Measurements from ENCODE around the gene TRAF4. TPM values are rescaled to one million over a fixed set of nuclear protein-coding genes. Genes with fewer than 3 reads are reported as not detected.
A peak's percentile ranks its signal among the peaks of the same experiment; 100 is the strongest.

Gene TRAF4
- total RNA-seq, 1 experiment from 2014 or later, result 127 TPM

GRCh38 chr17:28710861-28711722, 32.7 kb upstream of the TRAF4 start:
- Histone ChIP-seq H3K9me3 (ENCODE audit: control insufficient read depth in 1 of 2, insufficient read depth in 1 of 2, low read depth in 1 of 2, low read length in 2 of 2) (no peaks in the 10 kb centered on the region), H3K79me2 (ENCODE audit: insufficient read depth, low read length) (no peaks in the 10 kb centered on the region), H4K20me1 (ENCODE audit: insufficient read depth) (no peaks in the 10 kb centered on the region), H3K4me1 (ENCODE audit: control insufficient read depth in 1 of 2, insufficient read depth in 2 of 2, low read length in 2 of 2) (peaks cover 9 to 16% of the 10 kb centered on the region in 2 experiments), H2AFZ (ENCODE audit: low read depth, low read length, poor library complexity, severe bottlenecking) (no peak overlapping the region), H3K9me2 (ENCODE audit: insufficient read depth) (no peaks in the 10 kb centered on the region), H3K27ac (ENCODE audit: low read depth, low read length) (peak overlapping the region; percentile 75), H3K36me3 (ENCODE audit: control insufficient read depth in 1 of 2, insufficient read depth in 2 of 2, low read length in 2 of 2) (no peaks in the 10 kb centered on the region), H3K4me3 (replicated peaks in 1 of 2; ENCODE audit: low read depth in 1 of 2, low read length in 2 of 2) (peak overlapping the region; percentile 47 to 62), H3K9ac (ENCODE audit: low read length) (peak overlapping the region; percentile 74), H3K4me2 (ENCODE audit: low read length) (peak overlapping the region; percentile 91), H3K27me3 (ENCODE audit: insufficient read depth, low read length) (no peaks in the 10 kb centered on the region)
- intact Hi-C loops (cut with micrococcal nuclease), result no loop called here
- ChIA-PET POLR2A (interaction anchor here (1.0 to 3.2 kb wide), 4 partner anchors 9 to 16 kb away, joined by 6 to 42 read pairs (median 6); partner anchors contain the start of gene RPL23A), CTCF (interaction anchor here (0.6 to 1.5 kb wide), 6 partner anchors 9 to 406 kb away, joined by 3 to 7 read pairs (median 3); partner anchors contain the start of gene RPL23A), RAD21 (ENCODE audit: low non-redundant PET in 1 of 2, low total read pairs in 2 of 2, uncharacterized antibody in 2 of 2, unreplicated experiment in 2 of 2) (interaction anchor here in 1 of 2 experiments (0.7 kb wide), 1 partner anchor 14 kb away, joined by 3 read pairs; no protein-coding TSS in a partner anchor)
- BruUV-seq (replicated peaks), result no TSS peak
- DNase-seq (ENCODE audit: low read depth, low spot score) (peak; percentile 46), ATAC-seq (peak; percentile 97)
- peak; percentile 83 for TF ChIP-seq POLR2AphosphoS5 (IDR thresholded peaks at IDR 0.05; ENCODE audit: low read depth, low read length)
- no peak for TF ChIP-seq RAD21 (IDR thresholded peaks at IDR 0.05; ENCODE audit: low read depth)
- TF ChIP-seq SP1 (IDR thresholded peaks at IDR 0.05; ENCODE audit: low read depth), result no peak
- TF ChIP-seq ATF3 (IDR thresholded peaks at IDR 0.05), result no peak
- TF ChIP-seq REST (IDR thresholded peaks at IDR 0.05; ENCODE audit: low read depth), result no peak
- peak; percentile 82 for TF ChIP-seq POLR2A (IDR thresholded peaks at IDR 0.05; ENCODE audit: borderline replicate concordance, extremely low read depth, insufficient read depth, insufficient read length)
- no peak for TF ChIP-seq EGR1 (IDR thresholded peaks at IDR 0.05; ENCODE audit: low read depth)
- TF ChIP-seq ELF1 (IDR thresholded peaks at IDR 0.05; ENCODE audit: borderline replicate concordance, low read depth), result no peak
- no peak for TF ChIP-seq YY1 (IDR thresholded peaks at IDR 0.05; ENCODE audit: extremely low read depth, insufficient replicate concordance, low read depth, low read length)
- TF ChIP-seq JUND (IDR thresholded peaks at IDR 0.05), result no peak
- no peak for TF ChIP-seq SIN3A (IDR thresholded peaks at IDR 0.05; ENCODE audit: low read depth)
- no peak for TF ChIP-seq EZH2phosphoT487 (IDR thresholded peaks at IDR 0.05; ENCODE audit: borderline replicate concordance)
- TF ChIP-seq FOSL1 (IDR thresholded peaks at IDR 0.05; ENCODE audit: low read depth), result no peak
- TF ChIP-seq EZH2 (IDR thresholded peaks at IDR 0.05), result no peak
- no peak for TF ChIP-seq CBX3 (IDR thresholded peaks at IDR 0.05; ENCODE audit: low read depth)
- TF ChIP-seq CTCF (IDR thresholded peaks at IDR 0.05 in 2 of 3, conservative IDR thresholded peaks at IDR 0.05 in 1 of 3; ENCODE audit: borderline replicate concordance in 1 of 3, insufficient read depth in 1 of 3, low read depth in 2 of 3, low read length in 2 of 3), result no peak
- TF ChIP-seq, protein P1, sequence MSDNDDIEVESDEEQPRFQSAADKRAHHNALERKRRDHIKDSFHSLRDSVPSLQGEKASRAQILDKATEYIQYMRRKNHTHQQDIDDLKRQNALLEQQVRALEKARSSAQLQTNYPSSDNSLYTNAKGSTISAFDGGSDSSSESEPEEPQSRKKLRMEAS (IDR thresholded peaks at IDR 0.05), result peak; percentile 68
- no peak for TF ChIP-seq SRF (IDR thresholded peaks at IDR 0.05; ENCODE audit: low read depth)
- TF ChIP-seq ZFX (IDR thresholded peaks at IDR 0.05), result peak; percentile 71; the same call in 1 of the 2 replicates
- no peak for TF ChIP-seq CEBPB (IDR thresholded peaks at IDR 0.05; ENCODE audit: low read depth)
- peak; percentile 44 for TF ChIP-seq TCF7L2 (IDR thresholded peaks at IDR 0.05; ENCODE audit: borderline replicate concordance, extremely low read depth, insufficient read depth, insufficient read length)

All from HCT116 (cell line).